Ovary (tissue), 9 donors: ENCODE data around the gene CALML4. TPM values are rescaled to one million over a fixed set of nuclear protein-coding genes. Genes with fewer than 3 reads are reported as not detected.
A peak's percentile ranks its signal among the peaks of the same experiment; 100 is the strongest.

Experiments used
- DNase-seq, 5 donors: peaks; one replicate each; pipeline ENCODE4 v3.0.0-alpha.2; 2019 to 2020
- H3K27ac ChIP-seq, 2 donors: fragments of 200-600 bp; one replicate each; pipeline versions ENCODE4 v1.5.1 to v1.8.0; 2019 to 2022
- H3K27me3 ChIP-seq: fragments of 200-600 bp; one replicate; pipeline ENCODE4 v1.8.0; 2022
- H3K36me3 ChIP-seq: fragments of 200-600 bp; sonication (generic); one replicate; pipeline ENCODE4 v1.5.1; 2019
- H3K4me1 ChIP-seq: one replicate; pipeline ENCODE4 v1.8.1; 2013; ENCODE audit warnings: mild to moderate bottlenecking, moderate library complexity; ENCODE audit not compliant: insufficient read depth
- H3K4me3 ChIP-seq: fragments of 200-600 bp; sonication (generic); one replicate; pipeline ENCODE4 v1.5.1; 2017
- H3K9me3 ChIP-seq, 2 donors: fragments of 200-600 bp in 1 of 2; sonication (generic) in 1 of 2; one replicate each; pipeline versions ENCODE4 v1.5.1 to v1.8.1; 2013 to 2019; ENCODE audit warnings: mild to moderate bottlenecking in 1 of 2, moderate library complexity in 1 of 2
- CTCF ChIP-seq, 3 donors: fragments of 450-650 bp in 2 of 3; fragments of 200-600 bp in 1 of 3; IDR thresholded peaks; one replicate each; pipeline versions ENCODE4 v1.5.1 to v1.8.0; 2016 to 2022; ENCODE audit warnings: antibody characterized with exemption in 3 of 3, mild to moderate bottlenecking in 1 of 3
- EP300 ChIP-seq: sonication (generic); formaldehyde crosslinking; IDR thresholded peaks from one replicate; pipeline ENCODE4 v1.6.1; 2017; ENCODE audit warnings: antibody characterized with exemption
- POLR2A ChIP-seq: fragments of 450-650 bp; IDR thresholded peaks from one replicate; pipeline ENCODE4 v1.6.1; 2017; ENCODE audit warnings: antibody characterized with exemption, mild to moderate bottlenecking, moderate library complexity
- WGBS, 3 donors: extraction: QIAGEN DNeasy Blood & Tissue Kit in 1 of 3; methylation state at CpG; one replicate each; pipeline versions ENCODE4 v1.1.5 to v1.1.7; 2013 to 2017; 5-methylcytosine and 5-hydroxymethylcytosine counted together
- intact Hi-C, 4 donors: fragments of 100-400 bp; cut with DNase I; formaldehyde crosslinking; loops; one replicate each; pipeline versions ENCODE4 v1.11.0 to v1.15.1; 2022 to 2023
- polyA plus RNA-seq, 2 donors: library from polyadenylated mRNA; stranded (reverse); fragments of 200-250 nt in 1 of 2; fragments of 350-450 nt in 1 of 2; fragmentation: Illumina TruSeq in 1 of 2; extraction: RNeasy Lipid Tissue Mini Kit (QIAGEN cat#74804) in 1 of 2; gene quantifications; one replicate each; pipeline ENCODE4 v1.2.3, GENCODE V29; 2013 to 2014
- total RNA-seq, 7 donors: library from RNA; depleted of rRNA in 2 of 7; stranded (reverse); fragments of >200 nt in 2 of 7; fragmentation: NEBNext Ultra II Directional in 3 of 7; extraction: Animal tissue kit (Norgen Biotek cat#: 25700) in 3 of 7; gene quantifications; one replicate each; pipeline versions ENCODE4 v1.1.0 to v1.2.4, GENCODE V29; 2016 to 2023
- donor health status: DM: no; HTN: no; CAD: no; lungs with moderate emphysema.
- donor health status: DM: no; HTN: no; CAD: no.
- donor health status: Bipolar disorder and iron deficiency.
- donor health status: DM: yes; HTN: yes; CAD: no.
- donor health status: DM: no; HTN: no; CAD: no.
- donor health status: DM: yes; HTN: yes; CAD: no.

CALML4 gene
- total and polyA plus RNA-seq, 9 donors, result 2.5 to 9.5 (median 3.2) TPM

- intact Hi-C loops, result no loop called here
- Histone ChIP-seq H3K27ac (no peak overlapping the region), H3K4me3 (no peak overlapping the region), H3K9me3 (no peaks in the 10 kb centered on the region), H3K27me3 (no peaks in the 10 kb centered on the region), H3K4me1 (no peaks in the 10 kb centered on the region), H3K36me3 (no peaks in the 10 kb centered on the region)
- peak in 1 of 5 donors; percentile 12 for DNase-seq
- TF ChIP-seq EP300 (no peak), POLR2A (no peak), CTCF (IDR thresholded peaks at IDR 0.05) (no peak)
- 95 to 96% (median 96%) methylated on average over 6 of the region's 6 CpGs for WGBS, 3 donors
Observed at GRCh38 chr15:68220967-68221366, 15.8 kb upstream of the CALML4 start.

GRCh38 chr15:68220489-68220888 is 15.4 kb upstream of the CALML4 start:
- TF ChIP-seq EP300 (no peak), POLR2A (no peak), CTCF (IDR thresholded peaks at IDR 0.05) (no peak)
- 95 to 100% (median 96%) methylated on average over 2 of the region's 2 CpGs for WGBS, 3 donors
- intact Hi-C loops, result no loop called here
- peak in 1 of 5 donors; percentile 1 for DNase-seq
- no peak overlapping the region for H3K27ac ChIP-seq
- H3K4me1 ChIP-seq, result no peaks in the 10 kb centered on the region
- no peaks in the 10 kb centered on the region for H3K27me3 ChIP-seq
- H3K4me3 ChIP-seq, result no peak overlapping the region
- H3K9me3 ChIP-seq, result no peaks in the 10 kb centered on the region
- H3K36me3 ChIP-seq, result no peaks in the 10 kb centered on the region

- TF ChIP-seq EP300 (no peak), CTCF (IDR thresholded peaks at IDR 0.05) (no peak), POLR2A (no peak)
- Histone ChIP-seq H3K27me3 (no peaks in the 10 kb centered on the region), H3K4me3 (no peak overlapping the region), H3K4me1 (no peaks in the 10 kb centered on the region), H3K27ac (no peak overlapping the region), H3K36me3 (no peaks in the 10 kb centered on the region), H3K9me3 (no peaks in the 10 kb centered on the region)
- WGBS, 3 donors, result 95 to 97% (median 96%) methylated on average over 9 of the region's 9 CpGs
- peak in 2 of 5 donors; percentile 3 to 13 for DNase-seq
- intact Hi-C loops, result loop anchor here in 1 of 4 donors (10.0 kb wide), 1 partner anchor 164 kb away; the partner anchor contains the start of gene PIAS1
Observed at GRCh38 chr15:68218847-68219798, 14.0 kb upstream of the CALML4 start.

GRCh38 chr15:68218331-68218730 is 13.2 kb upstream of the CALML4 start:
- no peak for TF ChIP-seq POLR2A
- H3K27ac ChIP-seq, result no peak overlapping the region
- H3K4me1 ChIP-seq, result no peaks in the 10 kb centered on the region
- H3K36me3 ChIP-seq, result no peaks in the 10 kb centered on the region
- DNase-seq, result peak in 2 of 5 donors; percentile 0 to 17
- no peaks in the 10 kb centered on the region for H3K27me3 ChIP-seq
- H3K4me3 ChIP-seq, result no peak overlapping the region
- H3K9me3 ChIP-seq, result no peaks in the 10 kb centered on the region
- intact Hi-C loops, result loop anchor here in 1 of 4 donors (10.0 kb wide), 1 partner anchor 164 kb away; the partner anchor contains the start of gene PIAS1
- WGBS, 3 donors, result 95 to 97% (median 96%) methylated on average over 8 of the region's 8 CpGs

- intact Hi-C loops, result loop anchor here in 1 of 4 donors (10.0 kb wide), 1 partner anchor 163 kb away; the partner anchor contains the start of gene PIAS1
- H3K4me3 ChIP-seq, result no peak overlapping the region
- no peaks in the 10 kb centered on the region for H3K9me3 ChIP-seq
- DNase-seq, result peak in 2 of 5 donors; percentile 1 to 3
- no peak for TF ChIP-seq CTCF (IDR thresholded peaks at IDR 0.05)
- no peak for TF ChIP-seq EP300
- TF ChIP-seq POLR2A, result no peak
- H3K27ac ChIP-seq, result no peak overlapping the region
- 85 to 94% (median 91%) methylated on average over 4 of the region's 4 CpGs for WGBS, 3 donors
- H3K4me1 ChIP-seq, result no peaks in the 10 kb centered on the region
- H3K27me3 ChIP-seq, result no peaks in the 10 kb centered on the region
- no peaks in the 10 kb centered on the region for H3K36me3 ChIP-seq
Observed at GRCh38 chr15:68217341-68217740, 12.2 kb upstream of the CALML4 start.
